GM21360 (cell line): ENCODE results near the gene SLC10A6.
"Not testable (repeated sequence)": the region's sequence is repeated elsewhere in the genome, so short reads cannot be mapped to it uniquely, and the experiment has no call there.

ENCODE experiments used
- ATAC-seq: cut with Tn5 transposase; IDR thresholded peaks from one replicate; pipeline ENCODE4 v1.9.1; 2021; ENCODE audit warnings: mild to moderate bottlenecking, moderate library complexity; ENCODE audit not compliant: unreplicated experiment

SLC10A6 gene, protein sequence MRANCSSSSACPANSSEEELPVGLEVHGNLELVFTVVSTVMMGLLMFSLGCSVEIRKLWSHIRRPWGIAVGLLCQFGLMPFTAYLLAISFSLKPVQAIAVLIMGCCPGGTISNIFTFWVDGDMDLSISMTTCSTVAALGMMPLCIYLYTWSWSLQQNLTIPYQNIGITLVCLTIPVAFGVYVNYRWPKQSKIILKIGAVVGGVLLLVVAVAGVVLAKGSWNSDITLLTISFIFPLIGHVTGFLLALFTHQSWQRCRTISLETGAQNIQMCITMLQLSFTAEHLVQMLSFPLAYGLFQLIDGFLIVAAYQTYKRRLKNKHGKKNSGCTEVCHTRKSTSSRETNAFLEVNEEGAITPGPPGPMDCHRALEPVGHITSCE

DNA sequence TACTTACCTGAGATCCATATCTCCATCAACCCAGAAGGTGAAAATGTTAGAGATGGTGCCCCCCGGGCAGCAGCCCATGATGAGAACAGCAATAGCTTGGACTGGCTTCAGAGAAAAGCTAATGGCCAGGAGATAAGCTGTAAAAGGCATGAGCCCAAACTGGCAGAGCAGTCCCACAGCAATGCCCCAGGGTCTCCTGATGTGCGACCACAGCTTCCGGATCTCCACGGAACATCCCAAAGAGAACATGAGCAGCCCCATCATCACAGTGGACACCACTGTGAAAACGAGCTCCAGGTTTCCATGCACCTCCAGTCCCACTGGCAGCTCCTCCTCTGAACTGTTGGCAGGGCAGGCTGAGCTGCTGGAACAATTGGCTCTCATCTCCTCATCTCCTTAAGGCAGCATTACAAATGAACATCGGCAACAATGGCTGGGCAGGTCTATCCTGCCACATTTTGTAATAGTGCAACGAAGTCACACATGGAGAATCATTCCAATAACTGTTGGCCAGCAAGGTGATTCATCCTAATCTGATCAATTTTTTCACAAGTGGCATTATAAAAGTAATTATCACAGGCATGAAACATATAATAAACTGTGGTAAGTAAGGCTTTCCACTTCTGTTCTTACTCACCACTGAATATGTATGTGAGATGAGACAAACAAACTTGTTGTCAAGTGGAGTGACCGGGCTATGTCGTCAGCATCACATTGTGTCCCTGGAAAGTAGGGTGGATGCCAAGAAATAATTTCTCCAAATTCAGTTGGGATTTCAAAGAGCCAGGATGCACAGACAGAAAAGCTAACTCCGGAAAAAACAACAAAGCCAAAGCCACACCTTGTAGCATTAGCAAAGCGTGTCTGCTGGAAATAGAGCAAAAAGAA lies at the start of gene SLC10A6:
TSS of gene SLC10A6 (minus strand) at position 653 of the 888 bp plus-strand sequence. CDS start at position 384, 269 bp downstream.
- ATAC-seq = no peak

DNA sequence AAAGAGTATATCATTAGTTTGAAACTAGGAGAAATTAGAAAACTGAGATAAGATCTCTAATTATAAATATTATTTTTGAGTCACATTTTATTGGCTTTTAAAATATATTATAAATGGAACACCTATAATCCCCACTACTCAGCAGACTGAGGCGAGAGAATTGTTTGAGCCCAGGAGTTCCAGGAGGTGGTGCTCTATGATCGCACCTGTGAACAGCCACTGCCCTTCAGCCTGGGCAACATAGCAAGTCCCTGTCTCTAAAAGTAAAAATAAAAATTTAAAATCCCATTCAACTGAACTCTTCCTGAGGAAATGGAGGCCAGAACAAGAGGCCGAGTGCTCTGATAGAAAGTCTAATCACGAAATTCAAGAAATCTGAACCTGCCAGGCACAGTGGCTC lies 49.4 kb upstream of the SLC10A6 start:
- no peak for ATAC-seq

DNA sequence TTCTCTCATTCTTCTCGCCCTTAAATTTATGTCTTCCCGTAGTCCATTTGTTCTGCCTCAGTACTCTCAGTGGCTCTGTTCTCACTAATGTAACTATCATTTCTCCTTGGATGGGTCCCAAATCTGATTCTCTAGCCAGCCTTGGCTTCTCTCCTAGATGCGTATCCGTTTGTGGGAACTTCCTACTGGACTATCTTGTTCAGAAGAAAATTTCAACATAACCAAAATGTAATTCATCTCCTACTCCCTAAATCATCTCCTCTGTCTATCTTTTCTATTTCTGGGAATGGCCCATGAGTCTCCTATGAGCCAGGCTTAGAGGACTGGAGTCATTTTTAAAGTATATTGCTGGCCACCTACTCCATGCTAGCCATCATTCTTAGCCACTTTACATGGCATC lies 47.4 kb upstream of the SLC10A6 start:
- no peak for ATAC-seq

DNA sequence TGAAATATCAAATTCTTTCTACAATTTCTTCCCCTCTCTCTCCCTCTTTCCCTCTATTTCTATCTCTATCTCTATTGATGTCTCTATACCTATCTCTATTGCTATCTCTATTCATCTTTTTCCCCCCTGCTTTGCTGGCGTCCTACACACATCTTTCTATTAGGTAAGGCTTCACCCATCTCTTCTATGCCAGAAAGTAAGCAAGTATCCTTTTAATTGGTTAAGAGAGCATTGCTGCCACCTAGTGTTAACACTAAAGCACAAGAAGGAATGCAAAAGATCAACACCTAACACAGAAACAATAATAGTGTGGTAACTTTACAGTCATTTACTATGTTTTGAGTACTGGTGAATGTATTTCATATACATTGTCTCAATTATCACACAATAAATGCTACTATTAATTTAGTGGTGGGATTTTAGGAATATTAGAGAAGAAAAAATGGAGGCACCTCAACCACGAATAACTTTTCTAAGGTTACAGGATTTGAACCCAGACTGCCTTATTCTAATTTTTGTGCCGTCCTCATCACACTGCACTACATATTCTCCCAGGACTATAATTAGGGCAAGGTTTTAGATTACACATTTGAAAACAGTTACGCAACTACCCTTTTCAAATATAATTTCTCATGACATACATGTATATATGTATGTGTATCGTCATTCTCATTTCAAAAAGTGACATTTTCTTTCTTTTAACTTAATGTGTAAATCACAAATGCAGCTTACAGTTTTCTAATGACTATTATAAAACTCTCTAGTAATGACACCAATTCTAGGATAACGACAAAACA lies 46.7 kb upstream of the SLC10A6 start:
- ATAC-seq = no peak

DNA sequence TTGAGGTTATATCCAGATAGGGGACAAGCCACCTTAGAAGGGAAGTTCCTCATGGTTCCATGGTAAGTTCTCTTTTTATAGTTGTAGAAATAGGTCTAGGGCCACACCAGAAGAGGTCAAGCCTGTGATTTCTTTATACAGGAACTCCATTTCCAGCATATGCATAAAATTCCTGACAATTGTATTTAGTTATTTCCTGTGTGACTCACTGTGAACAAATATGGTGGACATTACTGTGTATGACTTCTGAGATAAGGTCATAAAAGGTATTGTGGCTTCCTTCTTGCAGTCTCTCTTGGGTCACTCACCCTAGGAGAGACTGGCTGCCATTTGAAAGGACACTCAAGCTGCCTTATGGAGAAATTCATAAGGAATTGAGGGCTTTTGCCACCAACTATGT lies 45.3 kb upstream of the SLC10A6 start:
- no peak for ATAC-seq

DNA sequence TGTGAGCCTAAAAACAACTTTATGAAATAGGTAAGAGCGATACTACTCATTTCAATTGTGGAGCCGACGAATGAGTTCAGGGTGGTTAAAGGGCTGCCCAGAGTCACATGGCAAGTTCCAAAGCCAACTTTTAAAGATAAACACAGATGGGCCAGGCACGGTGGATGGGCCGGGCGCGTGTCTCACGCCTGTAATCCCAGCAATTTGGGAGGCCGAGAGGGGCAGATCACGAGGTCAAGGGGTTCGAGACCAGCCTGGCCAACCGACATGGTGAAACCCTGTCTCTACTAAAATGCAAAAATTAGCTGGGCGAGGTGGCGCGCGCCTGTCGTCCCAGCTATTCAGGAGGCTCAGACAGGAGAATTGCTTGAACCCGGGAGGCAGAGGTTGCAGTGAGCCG lies 44.0 kb upstream of the SLC10A6 start:
- ATAC-seq = no peak

- no peak for ATAC-seq
These were observed 43.4 kb upstream of the SLC10A6 start for GRCh38 chr4:86892636-86892960.

DNA sequence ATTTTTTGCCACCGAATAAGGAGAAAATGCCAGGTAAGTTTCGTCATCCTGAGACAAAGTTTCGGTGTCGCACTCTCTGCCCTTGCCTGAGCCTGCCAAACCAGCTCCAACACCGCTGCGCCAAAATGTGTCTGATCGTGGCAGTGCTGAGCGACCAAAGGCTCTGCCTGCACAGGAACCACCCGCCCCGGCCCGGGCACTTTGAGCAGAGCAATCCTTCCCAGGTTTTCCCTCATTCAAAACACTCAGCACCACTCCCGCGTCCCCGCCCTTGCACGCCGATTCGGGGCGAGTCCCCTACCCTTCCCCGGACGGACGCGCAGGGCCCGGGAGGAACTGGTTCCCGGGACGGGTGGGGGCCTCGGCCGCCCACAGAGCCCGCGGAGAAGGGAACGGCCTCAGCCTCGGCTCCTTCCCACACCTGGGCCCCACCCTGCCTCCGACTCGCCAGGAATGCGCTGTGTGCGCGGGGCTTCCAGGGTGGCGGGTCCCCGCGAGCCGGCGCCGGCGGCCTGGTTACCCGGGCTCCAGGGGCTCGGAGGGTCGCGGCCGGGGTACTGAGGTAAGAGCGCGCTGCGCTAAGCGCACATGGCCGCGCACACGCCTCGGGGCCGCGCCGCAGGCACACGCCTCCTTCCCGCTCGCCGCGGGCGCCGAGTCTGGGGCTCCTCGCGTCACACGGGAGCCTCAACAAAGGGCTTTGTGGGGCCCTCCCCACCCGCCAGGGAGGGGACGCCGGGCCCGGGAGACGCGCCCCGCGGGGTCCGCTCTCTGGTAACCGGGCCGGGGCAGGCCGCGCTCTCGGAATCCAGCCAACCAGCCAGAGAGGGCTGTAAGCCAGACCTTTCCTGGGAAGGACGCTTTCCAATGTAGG lies 42.8 kb upstream of the SLC10A6 start, which contains the start of gene C4orf36:
TSS of gene C4orf36 (minus strand) at position 661 of the 874 bp plus-strand sequence. CDS start 902 bp downstream, outside the sequence.
- ATAC-seq = peak; percentile 62

- ATAC-seq = no peak
These were observed 41.6 kb upstream of the SLC10A6 start for GRCh38 chr4:86890790-86891189.

DNA sequence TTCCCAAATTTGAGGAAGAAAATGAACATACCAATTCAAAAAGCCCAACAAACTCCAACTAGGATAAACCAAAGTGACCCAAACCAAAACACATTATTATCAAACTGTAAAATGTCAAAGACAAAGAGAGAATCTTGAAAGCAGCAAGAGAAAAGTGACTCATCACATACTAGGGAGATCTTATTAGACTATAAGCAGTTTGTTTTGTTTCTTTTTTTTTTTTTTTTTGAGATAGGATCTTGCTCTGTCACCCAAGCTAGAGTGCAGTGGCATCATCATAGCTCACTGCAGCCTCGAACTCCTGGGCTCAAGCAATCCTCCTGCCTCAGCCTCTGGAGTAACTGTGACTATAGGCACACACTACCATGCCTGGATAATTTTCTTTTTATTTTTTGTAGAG lies 30.5 kb upstream of the SLC10A6 start:
- ATAC-seq = no peak

GRCh38 chr4:86878640-86879039 lies 29.5 kb upstream of the SLC10A6 start:
- no peak for ATAC-seq

DNA sequence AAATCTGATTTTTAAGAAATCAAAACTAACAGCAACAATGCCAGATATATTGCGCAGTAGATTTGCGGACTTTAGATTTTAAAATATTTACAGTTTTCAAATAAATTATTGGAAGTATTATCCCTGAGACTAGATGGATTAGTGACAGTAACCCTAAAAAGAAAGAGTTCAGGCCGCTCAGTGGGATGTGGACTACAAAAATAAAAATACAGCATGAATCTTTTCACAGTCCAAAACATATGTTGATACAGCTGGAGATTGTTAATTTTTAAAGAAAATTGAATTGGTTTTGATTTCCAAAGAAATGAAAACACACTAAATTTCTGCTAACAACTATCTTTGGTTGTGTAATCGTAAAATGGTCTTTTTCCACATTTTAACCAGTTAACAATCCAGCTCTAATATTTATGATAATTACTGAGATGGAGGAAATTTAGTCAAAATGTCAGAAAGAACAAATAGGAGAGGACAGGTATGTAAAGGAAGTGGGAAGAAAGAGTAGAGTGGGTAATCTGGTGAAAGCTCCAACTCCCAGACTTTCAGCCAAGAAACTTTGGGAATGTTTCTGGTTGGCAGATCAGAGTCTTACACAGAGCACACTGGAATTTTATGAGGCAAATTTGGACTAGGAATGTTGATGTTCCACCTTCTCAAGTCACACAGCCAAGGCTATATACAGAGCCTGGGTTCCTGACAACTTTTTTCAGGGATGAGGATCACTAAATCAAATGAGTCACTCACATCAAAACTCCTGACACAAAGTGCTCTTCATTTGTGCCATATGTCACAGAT lies 27.9 kb upstream of the SLC10A6 start:
- no peak for ATAC-seq

DNA sequence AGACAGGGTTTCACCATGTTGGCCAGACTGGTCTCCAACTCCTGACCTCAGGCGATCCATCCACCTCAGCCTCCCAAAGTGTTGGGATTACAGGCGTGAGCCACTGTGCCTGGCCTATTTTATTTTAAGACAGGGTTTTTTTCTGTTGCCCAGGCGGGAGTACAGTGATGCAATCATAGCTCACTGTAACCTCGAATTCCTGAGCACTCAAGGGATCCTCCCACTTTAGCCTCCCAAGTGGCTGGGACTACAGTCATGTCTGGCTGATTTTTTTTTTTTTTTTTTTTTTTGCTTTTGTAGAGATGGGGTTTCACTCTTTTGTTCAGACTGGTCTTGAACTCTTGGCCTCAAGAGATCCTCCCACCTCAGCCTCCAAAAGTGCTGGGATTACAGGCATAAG lies 26.3 kb upstream of the SLC10A6 start:
- not testable (repeated sequence) for ATAC-seq

GRCh38 chr4:86872135-86872534 lies 23.0 kb upstream of the SLC10A6 start:
- no peak for ATAC-seq

DNA sequence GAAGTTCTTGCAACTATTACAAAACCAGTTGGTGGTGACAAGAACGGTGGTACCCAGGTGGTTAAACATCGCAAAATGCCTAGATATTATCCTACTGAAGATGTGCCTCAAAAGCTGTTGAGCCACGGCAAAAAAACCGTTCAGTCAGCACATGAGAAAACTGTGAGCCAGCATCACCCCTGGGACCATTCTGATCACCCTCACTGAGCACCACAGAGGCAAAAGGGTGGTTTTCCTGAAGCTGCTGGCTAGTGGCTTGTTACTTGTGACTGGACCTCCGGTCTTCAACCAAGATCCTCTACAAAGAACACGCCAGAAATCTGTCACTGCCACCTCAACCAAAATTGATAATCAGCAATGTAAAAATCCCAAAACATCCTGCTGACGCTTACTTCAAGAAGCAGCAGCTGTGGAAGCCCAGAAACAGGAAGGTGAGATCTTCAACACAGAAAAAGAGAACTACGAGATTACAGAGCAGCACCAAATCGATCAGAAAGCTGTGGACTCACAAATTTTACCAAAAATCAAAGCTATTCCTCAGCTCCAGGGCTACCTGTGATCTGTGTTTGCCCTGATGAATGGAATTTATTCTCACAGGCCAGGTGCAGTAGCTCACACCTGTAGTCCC lies 21.4 kb upstream of the SLC10A6 start:
- ATAC-seq = no peak

GRCh38 chr4:86857341-86858052 lies 8.3 kb upstream of the SLC10A6 start:
- no peak for ATAC-seq

DNA sequence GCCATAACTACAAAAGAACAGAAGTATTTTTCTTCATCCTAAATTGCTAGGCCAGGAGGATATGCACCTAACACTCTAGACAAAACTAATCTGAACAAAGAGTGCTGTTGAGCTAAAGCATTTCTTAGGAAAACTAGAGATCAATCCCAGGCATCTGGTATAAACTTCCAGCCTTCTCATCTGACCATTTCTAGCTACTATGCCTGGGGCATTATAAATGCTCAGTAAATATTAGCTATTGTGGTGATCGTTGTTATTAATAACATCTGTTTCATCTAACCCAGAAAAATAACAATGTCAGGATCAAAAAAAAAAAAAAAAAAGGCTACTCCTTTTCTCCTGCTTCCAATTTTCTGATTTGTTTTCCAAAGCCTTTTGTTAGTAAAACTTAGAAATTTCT lies 7.7 kb upstream of the SLC10A6 start:
- no peak for ATAC-seq

DNA sequence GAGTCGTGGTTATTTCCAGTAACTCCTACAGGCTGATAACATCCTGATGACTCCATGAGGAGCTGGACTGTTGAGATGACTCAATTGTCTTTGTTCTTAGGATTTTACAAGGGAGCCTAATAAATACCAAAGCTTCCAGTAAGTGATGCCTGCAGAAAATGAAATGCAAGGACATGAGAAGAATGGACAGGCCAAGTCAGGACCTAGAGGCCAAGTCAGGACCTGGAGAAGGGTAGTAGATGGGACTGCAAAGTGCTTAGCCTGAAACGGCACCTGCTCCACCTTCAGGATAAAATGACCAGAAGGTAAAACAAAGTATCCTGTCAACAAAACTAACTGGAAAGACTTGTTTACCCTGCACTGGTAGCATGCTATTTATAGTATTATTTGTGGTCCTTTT lies 6.4 kb upstream of the SLC10A6 start:
- ATAC-seq = no peak
